C4-2B (cell line): ENCODE measurements around the gene KREMEN2.

ENCODE experiments used
- H3K27ac ChIP-seq: fragments of 450-650 bp; 2 replicates; pipeline ENCODE4 v1.5.1; 2017
- CTCF ChIP-seq: fragments of 450-650 bp; conservative IDR thresholded peaks from 2 replicates; pipeline ENCODE4 v1.5.1; 2017; ENCODE audit warnings: mild to moderate bottlenecking
- ZFX ChIP-seq: fragments of 450-650 bp; IDR thresholded peaks from 2 replicates; pipeline ENCODE4 v1.6.1; 2017

The KREMEN2 gene

GRCh38 chr16:2953706-2954627 lies 10.1 kb upstream of the KREMEN2 start:
- TF ChIP-seq ZFX (no peak), CTCF (no peak)
- no peak overlapping the region for H3K27ac ChIP-seq

- TF ChIP-seq ZFX: no peak
- no peak for TF ChIP-seq CTCF
- H3K27ac ChIP-seq: no peak overlapping the region
Observed at GRCh38 chr16:2954656-2955381, 9.3 kb upstream of the KREMEN2 start.

GRCh38 chr16:2955438-2955778 lies 8.7 kb upstream of the KREMEN2 start:
- no peak overlapping the region for H3K27ac ChIP-seq
- TF ChIP-seq ZFX (no peak), CTCF (no peak)

- TF ChIP-seq CTCF: no peak
- TF ChIP-seq ZFX: no peak
- H3K27ac ChIP-seq: no peak overlapping the region
Observed at GRCh38 chr16:2955779-2956578, 8.1 kb upstream of the KREMEN2 start.

GRCh38 chr16:2956579-2956956 lies 7.5 kb upstream of the KREMEN2 start:
- TF ChIP-seq CTCF: no peak
- no peak for TF ChIP-seq ZFX
- H3K27ac ChIP-seq: no peak overlapping the region

- H3K27ac ChIP-seq: no peak overlapping the region
Observed at GRCh38 chr16:2959206-2959605, 4.9 kb upstream of the KREMEN2 start.

More at GRCh38 chr16:2959206-2959605, 4.9 kb upstream of the KREMEN2 start:
- no peak for TF ChIP-seq CTCF
- TF ChIP-seq ZFX: no peak
